MM.1S (cell line): ENCODE results near the gene DDC.
"Not testable (repeated sequence)": the region's sequence is repeated elsewhere in the genome, so short reads cannot be mapped to it uniquely, and the experiment has no call there.

Experiments
- DNase-seq: peaks from one replicate; pipeline ENCODE4 v3.0.0-alpha.2; 2015
- H2AFZ ChIP-seq: fragments of 300-600 bp; sonication (generic); 2 replicates; pipeline ENCODE4 v1.6.0; 2016; ENCODE audit warnings: antibody characterized with exemption, low read length
- H3F3A ChIP-seq: fragments of 300-600 bp; sonication (generic); 2 replicates; pipeline ENCODE4 v1.6.1; 2016; ENCODE audit warnings: mild to moderate bottlenecking, antibody characterized with exemption, low read length, moderate library complexity, mixed read lengths; ENCODE audit not compliant: insufficient read depth
- H3K27ac ChIP-seq: fragments of 300-600 bp; sonication (generic); 2 replicates; pipeline ENCODE4 v1.5.1; 2016; ENCODE audit warnings: mild to moderate bottlenecking, low read length
- H3K27me3 ChIP-seq: fragments of 300-600 bp; sonication (generic); replicated peaks from 2 replicates; pipeline ENCODE4 v1.6.0; 2016; ENCODE audit warnings: low read length; ENCODE audit not compliant: insufficient read depth
- H3K36me3 ChIP-seq: fragments of 300-600 bp; sonication (generic); replicated peaks from 2 replicates; pipeline ENCODE4 v1.6.1; 2016; ENCODE audit warnings: mild to moderate bottlenecking, low read length, mixed read lengths; ENCODE audit not compliant: insufficient read depth
- H3K4me1 ChIP-seq: fragments of 300-600 bp; sonication (generic); 2 replicates; pipeline ENCODE4 v1.6.1; 2016; ENCODE audit warnings: low read length, mixed read lengths
- H3K4me2 ChIP-seq: fragments of 300-600 bp; sonication (generic); 2 replicates; pipeline ENCODE4 v1.6.0; 2016; ENCODE audit warnings: low read depth, low read length
- H3K4me3 ChIP-seq: fragments of 300-600 bp; sonication (generic); 2 replicates; pipeline ENCODE4 v1.5.1; 2016; ENCODE audit warnings: low read length, mixed read lengths
- H3K79me2 ChIP-seq: fragments of 300-600 bp; sonication (generic); 2 replicates; pipeline ENCODE4 v1.6.1; 2016; ENCODE audit warnings: mixed run types, low read length, mixed read lengths
- H3K9ac ChIP-seq: fragments of 300-600 bp; sonication (generic); 2 replicates; pipeline ENCODE4 v1.6.1; 2016; ENCODE audit warnings: low read length, mixed read lengths
- H3K9me2 ChIP-seq: fragments of 300-600 bp; sonication (generic); replicated peaks from 2 replicates; pipeline ENCODE4 v1.6.1; 2016; ENCODE audit warnings: mild to moderate bottlenecking, low read length, mixed read lengths; ENCODE audit not compliant: insufficient read depth
- H3K9me3 ChIP-seq: fragments of 300-600 bp; sonication (generic); replicated peaks from 2 replicates; pipeline ENCODE4 v1.6.1; 2016; ENCODE audit warnings: mild to moderate bottlenecking, low read length, mixed read lengths; ENCODE audit not compliant: insufficient read depth
- H4K20me1 ChIP-seq: fragments of 300-600 bp; sonication (generic); 2 replicates; pipeline ENCODE4 v1.6.1; 2016; ENCODE audit warnings: mild to moderate bottlenecking, low read length, moderate library complexity, mixed read lengths; ENCODE audit not compliant: insufficient read depth
- EZH2 ChIP-seq: fragments of 300-600 bp; sonication (generic); optimal IDR thresholded peaks from 2 replicates; pipeline ENCODE3; 2017; ENCODE audit warnings: low read depth, mild to moderate bottlenecking, antibody characterized with exemption, low read length, mixed read lengths
- EZH2phosphoT487 ChIP-seq: fragments of 300-600 bp; sonication (generic); IDR thresholded peaks from 2 replicates; pipeline ENCODE4 v1.6.1; 2018; ENCODE audit warnings: antibody characterized with exemption, low read length
- TF ChIP-seq, protein P1 (sequence below): fragments of 300-600 bp; sonication (generic); IDR thresholded peaks from 2 replicates; pipeline ENCODE4 v1.5.1; 2016; ENCODE audit warnings: antibody characterized with exemption, low read length, mixed read lengths

The DDC gene

DNA sequence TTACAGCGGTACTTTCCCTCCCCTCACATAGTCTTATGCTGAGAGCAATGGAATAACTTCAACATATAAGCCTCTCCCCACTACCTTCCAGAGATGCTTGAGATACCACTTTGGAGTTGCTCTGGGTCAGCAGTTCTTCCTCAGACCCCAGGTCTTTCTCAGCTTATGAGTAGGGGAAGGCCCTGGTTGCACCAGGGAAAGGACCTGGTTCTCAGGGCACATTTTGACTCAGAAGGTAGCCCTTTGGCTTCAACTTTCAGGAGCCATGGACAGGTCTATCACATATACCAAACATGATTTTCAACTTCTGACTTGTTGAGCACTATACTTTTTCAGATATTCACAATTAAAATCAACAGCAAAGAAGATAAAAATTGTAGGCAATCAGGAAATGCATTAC is 103.5 kb downstream of the DDC start:
- no peak for DNase-seq
- no peaks in the 10 kb centered on the region for H3K27me3 ChIP-seq
- H3F3A ChIP-seq, result no peaks in the 10 kb centered on the region
- H3K9me2 ChIP-seq, result no peaks in the 10 kb centered on the region
- no peak overlapping the region for H3K9ac ChIP-seq
- H2AFZ ChIP-seq, result no peak overlapping the region
- TF ChIP-seq EZH2phosphoT487 (no peak), EZH2 (no peak)
- TF ChIP-seq, protein P1, sequence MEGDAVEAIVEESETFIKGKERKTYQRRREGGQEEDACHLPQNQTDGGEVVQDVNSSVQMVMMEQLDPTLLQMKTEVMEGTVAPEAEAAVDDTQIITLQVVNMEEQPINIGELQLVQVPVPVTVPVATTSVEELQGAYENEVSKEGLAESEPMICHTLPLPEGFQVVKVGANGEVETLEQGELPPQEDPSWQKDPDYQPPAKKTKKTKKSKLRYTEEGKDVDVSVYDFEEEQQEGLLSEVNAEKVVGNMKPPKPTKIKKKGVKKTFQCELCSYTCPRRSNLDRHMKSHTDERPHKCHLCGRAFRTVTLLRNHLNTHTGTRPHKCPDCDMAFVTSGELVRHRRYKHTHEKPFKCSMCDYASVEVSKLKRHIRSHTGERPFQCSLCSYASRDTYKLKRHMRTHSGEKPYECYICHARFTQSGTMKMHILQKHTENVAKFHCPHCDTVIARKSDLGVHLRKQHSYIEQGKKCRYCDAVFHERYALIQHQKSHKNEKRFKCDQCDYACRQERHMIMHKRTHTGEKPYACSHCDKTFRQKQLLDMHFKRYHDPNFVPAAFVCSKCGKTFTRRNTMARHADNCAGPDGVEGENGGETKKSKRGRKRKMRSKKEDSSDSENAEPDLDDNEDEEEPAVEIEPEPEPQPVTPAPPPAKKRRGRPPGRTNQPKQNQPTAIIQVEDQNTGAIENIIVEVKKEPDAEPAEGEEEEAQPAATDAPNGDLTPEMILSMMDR, result no peak
- H3K4me3 ChIP-seq, result no peak overlapping the region
- no peaks in the 10 kb centered on the region for H4K20me1 ChIP-seq
- H3K4me1 ChIP-seq, result no peaks in the 10 kb centered on the region
- H3K79me2 ChIP-seq, result no peaks in the 10 kb centered on the region
- H3K4me2 ChIP-seq, result no peak overlapping the region
- H3K9me3 ChIP-seq, result no peaks in the 10 kb centered on the region
- H3K27ac ChIP-seq, result no peak overlapping the region
- H3K36me3 ChIP-seq, result no peaks in the 10 kb centered on the region

DNA sequence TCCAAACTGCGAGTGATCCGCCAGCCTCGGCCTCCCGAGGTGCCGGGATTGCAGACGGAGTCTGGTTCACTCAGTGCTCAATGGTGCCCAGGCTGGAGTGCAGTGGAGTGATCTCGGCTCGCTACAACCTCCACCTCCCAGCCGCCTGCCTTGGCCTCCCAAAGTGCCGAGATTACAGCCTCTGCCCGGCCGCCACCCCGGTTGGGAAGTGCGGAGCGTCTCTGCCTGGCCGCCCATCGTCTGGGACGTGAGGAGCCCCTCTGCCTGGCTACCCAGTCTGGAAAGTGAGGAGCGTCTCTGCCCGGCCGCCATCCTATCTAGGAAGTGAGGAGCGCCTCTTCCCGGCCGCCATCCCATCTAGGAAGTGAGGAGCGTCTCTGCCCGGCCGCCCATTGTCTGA is 106.0 kb downstream of the DDC start:
- H3K9me2 ChIP-seq, H3K27ac ChIP-seq, H3K27me3 ChIP-seq, H3K79me2 ChIP-seq, H3K9ac ChIP-seq, H3K9me3 ChIP-seq, H3K4me1 ChIP-seq, H3K36me3 ChIP-seq, H3F3A ChIP-seq, H3K4me3 ChIP-seq, H3K4me2 ChIP-seq, DNase-seq, H2AFZ ChIP-seq, H4K20me1 ChIP-seq: not testable (repeated sequence)

DNA sequence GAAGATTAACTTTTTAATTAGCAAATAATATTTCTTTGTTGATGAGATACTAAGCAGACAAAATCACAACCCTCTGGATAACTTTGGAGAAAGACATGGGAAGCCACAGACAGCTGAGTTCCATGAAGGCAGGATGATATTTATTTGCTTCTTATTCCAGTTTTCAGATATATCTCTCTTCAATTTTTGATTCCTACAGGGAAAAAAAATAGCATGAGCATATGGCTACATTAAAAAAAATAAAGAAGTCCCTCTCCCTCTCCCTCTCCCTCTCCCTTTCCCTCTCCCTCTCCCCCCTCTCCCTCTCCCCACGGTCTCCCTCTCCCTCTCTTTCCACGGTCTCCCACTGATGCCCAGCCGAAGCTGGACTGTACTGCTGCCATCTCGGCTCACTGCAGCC is 106.6 kb downstream of the DDC start:
- DNase-seq, H3K79me2 ChIP-seq, H3F3A ChIP-seq, H2AFZ ChIP-seq, H3K4me1 ChIP-seq, H3K9me2 ChIP-seq, H4K20me1 ChIP-seq, H3K9ac ChIP-seq, H3K9me3 ChIP-seq, H3K4me3 ChIP-seq, H3K36me3 ChIP-seq, H3K27me3 ChIP-seq, H3K4me2 ChIP-seq, H3K27ac ChIP-seq: not testable (repeated sequence)

DNA sequence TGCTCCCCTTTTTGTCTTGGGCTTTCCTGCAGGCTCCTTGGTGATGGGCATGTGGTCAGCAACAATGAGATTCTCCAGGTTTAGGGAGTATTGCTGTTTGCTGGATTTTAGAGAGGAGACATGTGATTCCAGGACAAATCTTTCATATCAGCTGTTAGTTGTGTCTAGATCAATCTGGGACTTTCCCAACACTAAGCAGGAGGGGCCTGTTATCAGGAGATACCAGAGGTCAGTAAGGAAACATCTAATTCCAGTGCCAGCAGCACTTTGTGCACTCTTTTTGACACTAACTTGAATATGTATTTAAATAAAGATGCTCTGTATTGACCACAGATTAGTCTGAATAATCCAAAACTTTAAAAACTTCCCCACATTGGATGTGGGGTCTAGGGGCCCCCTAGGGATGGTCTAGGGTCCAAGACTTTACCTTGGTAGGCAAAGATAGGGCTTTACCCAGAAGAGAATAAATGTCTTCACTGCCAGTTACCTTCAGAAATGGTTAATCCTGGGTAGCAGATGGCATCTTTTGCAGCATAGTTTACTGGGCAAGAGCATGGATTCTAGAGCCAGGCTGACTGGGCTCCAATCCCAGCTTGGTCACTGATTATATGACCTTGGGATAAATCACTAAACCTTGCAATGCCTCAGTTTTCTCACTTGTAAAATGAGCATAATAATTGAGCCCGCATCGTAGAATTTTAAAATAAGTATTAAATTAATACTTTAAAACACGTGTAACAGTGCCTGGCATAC is 108.7 kb downstream of the DDC start:
- DNase-seq, result no peak
- no peaks in the 10 kb centered on the region for H3K79me2 ChIP-seq
- H3K9me2 ChIP-seq, result no peaks in the 10 kb centered on the region
- H3K9ac ChIP-seq, result no peak overlapping the region
- no peak for TF ChIP-seq EZH2phosphoT487
- TF ChIP-seq EZH2, result no peak
- TF ChIP-seq, protein P1, result no peak
- H3K4me3 ChIP-seq, result no peak overlapping the region
- H3K4me2 ChIP-seq, result no peak overlapping the region
- H3K9me3 ChIP-seq, result no peaks in the 10 kb centered on the region
- no peaks in the 10 kb centered on the region for H3K36me3 ChIP-seq
- H3K4me1 ChIP-seq, result no peaks in the 10 kb centered on the region
- no peaks in the 10 kb centered on the region for H3K27me3 ChIP-seq
- no peaks in the 10 kb centered on the region for H4K20me1 ChIP-seq
- no peak overlapping the region for H3K27ac ChIP-seq
- H3F3A ChIP-seq, result no peaks in the 10 kb centered on the region
- no peak overlapping the region for H2AFZ ChIP-seq
